ENCODE data around the gene DLGAP1.

Gene DLGAP1

GRCh38 chr18:3852321-3852720 is 602.8 kb downstream of the DLGAP1 start:
- no peak for DNase-seq

GRCh38 chr18:3851159-3851558 is 603.9 kb downstream of the DLGAP1 start:
- DNase-seq, result no peak

- no peak for DNase-seq
Measured at GRCh38 chr18:3848316-3848715, 606.8 kb downstream of the DLGAP1 start.

- no peak for DNase-seq
Measured at GRCh38 chr18:3845161-3845560, 609.9 kb downstream of the DLGAP1 start.

- DNase-seq, result no peak
Measured at GRCh38 chr18:3842844-3843243, 612.3 kb downstream of the DLGAP1 start.

- DNase-seq, result no peak
Measured at GRCh38 chr18:3840766-3841165, 614.3 kb downstream of the DLGAP1 start.

GRCh38 chr18:3839581-3839981 is 615.5 kb downstream of the DLGAP1 start:
- no peak for DNase-seq

GRCh38 chr18:3836483-3837335 is 618.4 kb downstream of the DLGAP1 start:
- DNase-seq, result no peak

GRCh38 chr18:3832025-3832638 is 623.0 kb downstream of the DLGAP1 start:
- no peak for DNase-seq

- no peak for DNase-seq
Measured at GRCh38 chr18:3830604-3831003, 624.5 kb downstream of the DLGAP1 start.

- DNase-seq, result no peak
Measured at GRCh38 chr18:3827236-3827845, 627.8 kb downstream of the DLGAP1 start.

GRCh38 chr18:3826021-3826420 is 629.1 kb downstream of the DLGAP1 start:
- no peak for DNase-seq

- no peak for DNase-seq
Measured at GRCh38 chr18:3824101-3824500, 631.0 kb downstream of the DLGAP1 start.

- DNase-seq, result no peak
Measured at GRCh38 chr18:3823073-3823472, 632.0 kb downstream of the DLGAP1 start.

GRCh38 chr18:3821524-3821923 is 633.6 kb downstream of the DLGAP1 start:
- DNase-seq, result no peak

- no peak for DNase-seq
Measured at GRCh38 chr18:3819961-3820360, 635.1 kb downstream of the DLGAP1 start.

GRCh38 chr18:3816610-3817363 is 638.3 kb downstream of the DLGAP1 start:
- no peak for DNase-seq

GRCh38 chr18:3815991-3816390 is 639.1 kb downstream of the DLGAP1 start:
- DNase-seq, result no peak

GRCh38 chr18:3814816-3815215 is 640.3 kb downstream of the DLGAP1 start:
- no peak for DNase-seq

- no peak for DNase-seq
Measured at GRCh38 chr18:3810296-3810695, 644.8 kb downstream of the DLGAP1 start.

- DNase-seq, result no peak
Measured at GRCh38 chr18:3808985-3809780, 645.9 kb downstream of the DLGAP1 start.

- DNase-seq, result no peak
Measured at GRCh38 chr18:3806656-3807055, 648.5 kb downstream of the DLGAP1 start.
